ENCODE data around the gene SHC2.

GRCh38 chr19:388691-389090 is 72.1 kb downstream of the SHC2 start:
- TF ChIP-seq CTCF (IDR thresholded peaks at IDR 0.05) (no peak), POLR2A (IDR thresholded peaks at IDR 0.05) (no peak)

All from adrenal gland (tissue), 5 donors.